GM12878 (cell line): ENCODE measurements around the gene RNASEH2A. TPM values are rescaled to one million over a fixed set of nuclear protein-coding genes. Genes with fewer than 3 reads are reported as not detected.
A peak's percentile ranks its signal among the peaks of the same experiment; 100 is the strongest.

Source experiments
- ASH2L ChIP-seq: fragments of 300-600, 200-600 bp; sonication (generic); IDR thresholded peaks from 2 replicates; pipeline ENCODE4 v1.6.1; 2017; ENCODE audit warnings: low read depth, mild to moderate bottlenecking, borderline replicate concordance
- ELK1 ChIP-seq: IDR thresholded peaks from 2 replicates; pipeline ENCODE4 v1.6.1; 2012; ENCODE audit warnings: low read depth, low read length, improper control_type of control experiment
- JUNB ChIP-seq: IDR thresholded peaks from 2 replicates; pipeline ENCODE4 v1.6.1; 2016; ENCODE audit warnings: antibody characterized with exemption, mild to moderate bottlenecking
- KLF5 ChIP-seq: fragments of 450-650 bp; IDR thresholded peaks from 2 replicates; pipeline ENCODE4 v1.6.1; 2014; ENCODE audit warnings: mild to moderate bottlenecking; ENCODE audit not compliant: partially characterized antibody
- LARP7 ChIP-seq: fragments of 450-650 bp; IDR thresholded peaks from 2 replicates; pipeline ENCODE4 v1.6.1; 2017; ENCODE audit warnings: mild to moderate bottlenecking
- PAX5 ChIP-seq: IDR thresholded peaks from 2 replicates; pipeline ENCODE4 v1.6.1; 2011; ENCODE audit warnings: low read depth, low read length, borderline replicate concordance
- SPI1 ChIP-seq: IDR thresholded peaks from 2 replicates; pipeline ENCODE4 v1.6.1; 2011; ENCODE audit warnings: low read depth, mild to moderate bottlenecking, low read length, moderate library complexity, borderline replicate concordance; ENCODE audit not compliant: insufficient read depth
- ZBTB11 ChIP-seq: fragments of 450-650 bp; formaldehyde crosslinking; IDR thresholded peaks from 2 replicates; pipeline ENCODE4 v1.5.0; 2022; ENCODE audit warnings: mild to moderate bottlenecking, missing genetic modification characterization
- ZSCAN29 ChIP-seq: fragments of 450-650 bp; IDR thresholded peaks from 2 replicates; pipeline ENCODE4 v1.6.1; 2017; ENCODE audit warnings: mild to moderate bottlenecking, moderate library complexity
- polyA plus RNA-seq, 11 experiments: library from polyadenylated mRNA; depleted of rRNA in 4 of 11; unstranded in 6 of 11; stranded (reverse) in 5 of 11; fragments of >200 nt; fragmentation: Nextera tagmentation in 4 of 11; fragmentation: Illumina TruSeq in 1 of 11; extraction: Ambion mirVana in 4 of 11; extraction: Trizol in 1 of 11; gene quantifications; 1 replicate in 1 of 11; 2 replicates in 10 of 11; pipeline versions ENCODE4 v1.2.1 to v1.2.3, GENCODE V29; 2011 to 2016; ENCODE audit warnings: inconsistent platforms in 2 of 11, missing spikeins in 2 of 11, low read depth in 1 of 11
- total RNA-seq, 4 experiments: library from RNA; depleted of rRNA in 3 of 4; stranded (reverse); fragments of >200 nt in 3 of 4; fragmentation: Illumina TruSeq in 1 of 4; extraction: Trizol in 1 of 4; gene quantifications; 2 replicates each; pipeline versions ENCODE4 v1.2.1 to v1.2.3, GENCODE V29; 2013 to 2021

Gene RNASEH2A
- total and polyA plus RNA-seq, 10 of the 15 experiments (the other 5 are each of a cell fraction or from before 2014, with no cell fraction given), result 17.4 to 103 (median 40.4) TPM

GRCh38 chr19:12782424-12783290 lies 23.7 kb upstream of the RNASEH2A start (continued):
- peak; percentile 26; the same call in 1 of the 2 replicates for TF ChIP-seq SPI1
- TF ChIP-seq KLF5, result peak; percentile 54
- no peak for TF ChIP-seq ASH2L
- peak; percentile 74 for TF ChIP-seq ELK1
- no peak for TF ChIP-seq ZBTB11 (CRISPR knock-in tag)
- TF ChIP-seq PAX5, result peak; percentile 93; the same call in 1 of the 2 replicates
- TF ChIP-seq JUNB, result no peak
- TF ChIP-seq ZSCAN29, result peak; percentile 36; the same call in 1 of the 2 replicates
- peak; percentile 90 for TF ChIP-seq LARP7
